GM12801 (cell line): ENCODE measurements around the gene PRPS1L1.

Experiments
- CTCF ChIP-seq: IDR thresholded peaks from one replicate; pipeline ENCODE4 v1.5.1; 2011; ENCODE audit warnings: control low read depth; ENCODE audit not compliant: insufficient read length; ENCODE audit errors: extremely low read depth

The PRPS1L1 gene

GRCh38 chr7:18013936-18014335 lies 13.7 kb downstream of the PRPS1L1 start:
- TF ChIP-seq CTCF: no peak

GRCh38 chr7:18004372-18004771 lies 23.3 kb downstream of the PRPS1L1 start:
- TF ChIP-seq CTCF: no peak

GRCh38 chr7:18003286-18003994 lies 24.2 kb downstream of the PRPS1L1 start:
- TF ChIP-seq CTCF: no peak

GRCh38 chr7:17998692-17999091 lies 29.0 kb downstream of the PRPS1L1 start:
- TF ChIP-seq CTCF: no peak

- no peak for TF ChIP-seq CTCF
Observed at GRCh38 chr7:17996442-17997223, 31.0 kb downstream of the PRPS1L1 start.

GRCh38 chr7:17996040-17996439 lies 31.6 kb downstream of the PRPS1L1 start:
- no peak for TF ChIP-seq CTCF

- no peak for TF ChIP-seq CTCF
Observed at GRCh38 chr7:17994079-17994850, 33.4 kb downstream of the PRPS1L1 start.
